Testis (tissue), 2 donors: ENCODE measurements around the gene SH3BP4.

ENCODE experiments used
- CTCF ChIP-seq, 3 experiments: fragments of 450-650 bp in 2 of 3; fragments of 200-600 bp in 1 of 3; sonication (generic) in 1 of 3; IDR thresholded peaks; one replicate each; pipeline ENCODE4 v1.5.1; 2016 to 2019; ENCODE audit warnings: antibody characterized with exemption in 3 of 3, mild to moderate bottlenecking in 2 of 3, moderate library complexity in 1 of 3
- POLR2A ChIP-seq: fragments of 450-650 bp; IDR thresholded peaks from one replicate; pipeline ENCODE4 v1.6.1; 2017; ENCODE audit warnings: antibody characterized with exemption, mild to moderate bottlenecking, moderate library complexity

- TF ChIP-seq POLR2A (no peak), CTCF (IDR thresholded peaks at IDR 0.05) (no peak)
Measured at GRCh38 chr2:234967201-234967869, 15.5 kb downstream of the SH3BP4 start.
